ENCODE measurements around the gene TMEM132D.

DNA sequence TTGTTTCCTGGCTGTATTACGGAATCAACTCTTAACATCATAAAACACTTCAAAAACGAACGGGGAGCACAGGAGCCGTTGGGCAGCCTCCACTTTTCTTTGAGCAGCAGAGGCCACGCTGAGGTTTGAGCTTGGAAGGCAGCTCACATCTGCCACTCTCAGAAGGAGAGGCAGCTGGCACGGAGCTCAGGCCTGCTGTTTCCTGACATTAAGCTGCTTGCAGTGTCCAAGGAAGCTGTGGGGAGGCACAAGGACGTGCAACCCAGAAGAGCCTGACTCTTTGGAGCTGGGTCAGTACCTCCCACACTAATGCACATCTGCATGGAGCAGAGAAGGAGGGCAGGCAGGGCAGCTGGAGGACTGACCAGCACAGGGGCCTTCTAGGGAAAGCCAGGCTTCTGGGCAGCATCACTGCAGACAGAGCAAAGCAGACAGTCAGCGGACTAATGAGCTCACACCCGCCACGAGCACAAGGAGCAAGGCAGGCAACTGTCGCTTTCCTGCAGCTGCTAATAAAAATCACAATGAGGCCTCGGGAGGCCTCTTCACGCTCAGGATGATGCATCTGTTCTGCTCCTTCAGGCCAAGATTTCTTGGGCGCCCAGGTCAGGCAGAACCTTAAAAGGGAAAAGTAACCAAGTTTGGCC lies 839.5 kb downstream of the TMEM132D start:
- no peak for TF ChIP-seq CTCF (IDR thresholded peaks at IDR 0.05)
- no peak for TF ChIP-seq POLR2A (IDR thresholded peaks at IDR 0.05; ENCODE audit: low read depth)
- no peak for TF ChIP-seq POLR2AphosphoS5 (IDR thresholded peaks at IDR 0.05)
- no peak for TF ChIP-seq EP300 (IDR thresholded peaks at IDR 0.05)
